ENCODE results near the gene NR6A1.
"Not testable (repeated sequence)": the region's sequence is repeated elsewhere in the genome, so short reads cannot be mapped to it uniquely, and the experiment has no call there.

NR6A1 gene

DNA sequence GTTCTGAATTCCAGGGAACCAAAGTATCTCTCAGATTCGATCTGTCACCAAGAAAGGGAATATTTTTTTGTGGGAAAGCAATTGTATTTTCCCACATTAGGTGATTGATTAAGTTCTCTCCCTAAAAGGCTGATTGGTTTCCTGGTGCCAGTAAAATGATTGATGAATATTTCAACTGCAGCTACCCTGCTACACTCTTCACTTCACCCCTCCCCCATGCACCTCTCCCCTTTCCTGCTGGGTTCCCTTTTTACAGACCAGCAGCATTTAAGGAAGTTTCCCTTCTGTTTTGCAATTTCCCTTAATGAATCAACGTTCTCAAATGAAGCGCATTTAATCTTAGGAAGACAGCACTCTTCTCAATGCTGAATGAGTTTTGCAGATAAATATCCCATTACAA lies 13.1 kb downstream of the NR6A1 start:
- no peak for DNase-seq

DNA sequence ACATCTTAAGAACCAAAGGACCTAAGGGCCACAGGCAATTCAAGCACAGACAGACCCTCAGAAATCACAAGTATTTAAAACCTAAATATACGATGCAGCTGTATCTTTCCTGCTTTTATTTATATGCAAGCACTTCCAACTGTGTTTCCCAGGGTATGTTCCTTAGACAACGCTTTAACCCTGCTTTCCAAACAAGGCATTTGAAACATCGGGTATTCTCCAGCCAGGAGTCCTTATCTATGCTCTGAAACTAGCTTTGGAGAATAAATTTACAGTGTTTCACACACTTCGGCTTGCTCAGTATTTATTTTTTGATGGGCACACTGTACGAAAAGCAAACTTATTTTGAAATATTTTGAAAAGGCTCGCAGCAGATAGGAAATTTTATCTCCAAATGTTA lies 13.5 kb downstream of the NR6A1 start:
- no peak for DNase-seq

DNA sequence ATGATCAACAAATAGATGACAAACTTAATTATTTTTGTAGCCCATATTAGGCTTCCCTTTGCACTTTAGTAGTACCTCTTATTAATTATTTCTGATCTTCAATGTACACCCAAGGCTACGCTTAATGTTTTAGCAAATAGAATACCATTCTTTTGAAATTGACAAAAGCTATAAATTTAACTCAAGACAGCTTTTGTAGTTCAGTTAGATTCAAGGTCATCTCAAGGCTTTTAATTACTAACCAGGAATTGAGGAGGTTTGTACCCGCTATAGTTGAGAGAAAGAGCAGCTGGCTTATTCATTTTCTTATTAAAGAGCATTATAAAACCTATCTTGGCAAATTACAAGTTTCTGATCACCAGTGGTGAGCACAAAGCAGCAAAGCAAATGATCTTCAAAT lies 15.1 kb downstream of the NR6A1 start:
- DNase-seq = no peak

DNA sequence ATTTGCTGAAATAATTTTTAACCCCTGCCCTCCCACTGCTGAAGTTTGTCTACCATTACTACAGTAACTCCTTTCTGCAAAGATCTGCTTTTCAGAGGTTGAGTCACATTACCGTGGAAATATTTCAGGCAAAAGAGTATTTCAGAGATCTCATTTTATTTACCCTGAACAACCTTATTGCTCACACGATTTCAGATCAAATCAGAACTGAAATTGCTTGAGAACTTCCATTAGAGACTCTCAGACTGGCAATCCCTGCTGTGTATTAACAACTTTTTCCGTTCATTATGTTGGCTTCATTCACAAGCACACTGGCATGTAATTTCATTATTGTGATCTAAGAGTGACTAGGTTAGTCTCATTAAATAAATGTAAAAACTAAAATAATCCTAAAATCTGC lies 16.1 kb downstream of the NR6A1 start:
- DNase-seq = no peak

DNA sequence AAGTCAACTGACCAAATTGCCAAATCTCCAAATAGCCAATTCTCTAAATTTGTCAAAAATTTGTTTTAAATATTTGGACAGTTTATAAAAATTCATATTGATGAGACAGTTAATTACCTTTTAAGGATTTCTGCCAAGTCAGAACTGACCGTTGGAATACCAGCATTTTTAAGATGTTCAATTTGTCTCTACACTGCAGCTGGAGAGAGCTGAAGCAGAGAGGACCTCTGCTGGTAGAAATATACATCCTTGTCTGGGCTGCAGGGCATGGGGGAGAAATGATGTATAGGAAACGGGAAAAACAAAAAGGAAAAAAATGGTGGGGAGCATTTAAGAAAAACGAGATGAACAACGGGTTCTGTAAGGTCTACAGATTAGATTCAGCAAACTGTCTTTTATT lies 16.8 kb downstream of the NR6A1 start:
- DNase-seq = no peak

DNA sequence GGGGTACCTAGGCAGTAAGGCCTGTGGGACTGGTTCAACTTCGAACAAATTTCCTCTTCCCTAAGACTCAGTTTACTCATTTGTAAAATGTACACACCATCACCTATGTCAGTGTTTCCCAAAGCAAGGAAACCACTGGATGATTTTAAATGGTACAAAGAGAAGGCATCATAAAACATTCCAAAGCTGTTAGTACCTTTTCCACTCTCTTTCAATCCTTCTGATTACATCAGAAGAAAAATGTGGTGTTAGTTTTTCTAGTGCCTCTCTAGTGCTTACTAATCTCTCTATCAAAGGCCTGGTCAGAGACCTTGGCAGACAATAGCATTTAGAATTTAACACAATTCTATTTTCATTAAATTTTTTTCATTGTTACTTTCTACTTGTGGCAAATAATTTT lies 18.1 kb downstream of the NR6A1 start:
- no peak for DNase-seq

DNA sequence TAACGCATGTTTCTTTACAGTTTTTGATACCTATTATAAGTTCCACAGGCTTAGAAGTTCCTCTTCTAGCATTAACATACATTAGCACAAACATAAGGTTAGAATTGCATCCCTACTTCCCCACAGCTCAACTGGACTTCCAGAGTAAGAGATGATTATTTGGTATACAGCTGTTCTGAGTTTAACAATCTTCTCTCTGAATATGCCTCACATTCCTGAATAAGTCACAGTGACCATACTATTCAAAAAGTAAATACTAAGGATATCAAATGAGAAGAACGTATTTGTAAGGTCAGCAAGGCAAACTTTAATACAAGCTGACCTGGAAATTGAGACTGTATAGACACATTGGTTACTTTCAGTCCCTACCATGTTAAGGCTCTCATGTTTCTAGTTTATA lies 21.3 kb downstream of the NR6A1 start:
- no peak for DNase-seq

DNA sequence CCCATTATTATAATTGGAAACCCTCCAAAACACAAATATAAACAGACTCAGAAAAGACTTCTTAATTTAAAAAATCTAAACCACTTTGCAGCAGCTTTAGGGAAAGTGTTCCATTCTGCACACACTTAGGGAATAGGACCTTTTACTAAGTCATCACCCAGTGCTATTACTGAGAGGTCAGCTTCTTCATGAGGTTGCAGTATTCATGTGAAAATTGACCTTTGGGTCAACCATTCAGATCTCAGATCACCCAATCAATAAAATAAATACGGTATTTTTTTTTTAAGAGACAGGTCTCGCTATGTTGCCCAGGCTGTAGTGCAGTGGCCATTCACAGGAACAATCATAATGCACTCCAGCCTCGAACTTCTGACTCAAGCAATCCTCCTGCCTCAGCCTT lies 21.8 kb downstream of the NR6A1 start:
- DNase-seq = no peak

DNA sequence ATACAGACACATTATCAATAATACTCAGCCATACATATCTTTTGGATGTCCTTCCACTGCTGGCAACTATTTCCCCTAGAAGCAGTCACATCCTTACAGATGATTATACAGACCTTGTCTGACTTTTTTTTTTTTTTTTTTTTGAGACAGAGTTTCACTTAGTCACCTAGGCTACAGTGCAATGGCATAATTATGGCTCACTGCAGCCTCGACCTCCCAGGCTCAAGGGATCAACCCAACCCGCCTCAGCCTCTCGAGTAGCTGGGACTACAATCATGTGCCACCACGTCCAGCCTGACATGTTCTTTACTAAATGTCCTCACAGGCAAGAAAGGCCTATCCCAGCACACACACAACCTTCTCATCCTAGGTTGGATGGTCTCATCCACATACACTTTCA lies 24.0 kb downstream of the NR6A1 start:
- DNase-seq = peak; percentile 6

DNA sequence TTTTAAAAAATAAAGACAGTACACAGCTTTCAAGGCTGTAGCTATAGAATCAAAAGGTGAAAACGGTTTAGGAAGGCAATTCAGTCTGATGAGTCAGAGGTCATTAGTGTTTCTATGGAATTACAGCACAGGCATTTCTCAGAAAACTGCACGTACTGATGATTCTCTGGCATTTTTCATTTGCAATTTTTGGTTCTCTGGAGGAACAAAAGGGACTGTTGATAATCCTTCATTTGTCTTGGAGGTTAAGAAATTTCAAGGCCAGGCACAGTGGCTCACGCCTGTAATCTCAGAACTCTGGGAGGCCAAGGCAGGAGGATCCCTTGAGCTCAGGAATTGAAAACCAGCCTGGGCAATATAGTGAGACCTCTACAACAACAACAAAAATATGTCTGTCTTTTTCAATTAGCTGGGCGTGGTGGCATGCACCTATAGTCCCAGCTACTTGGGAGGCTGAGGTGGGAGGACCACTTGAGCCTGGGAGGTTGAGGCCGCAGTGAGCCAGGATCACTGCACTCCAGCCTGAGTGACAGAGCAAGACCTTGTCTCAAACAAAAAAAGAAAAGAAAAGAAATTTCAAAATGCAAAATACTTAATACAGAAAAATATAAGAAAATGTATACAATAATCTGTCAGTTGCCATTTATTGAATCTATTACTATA lies 27.3 kb downstream of the NR6A1 start:
- no peak for DNase-seq

DNA sequence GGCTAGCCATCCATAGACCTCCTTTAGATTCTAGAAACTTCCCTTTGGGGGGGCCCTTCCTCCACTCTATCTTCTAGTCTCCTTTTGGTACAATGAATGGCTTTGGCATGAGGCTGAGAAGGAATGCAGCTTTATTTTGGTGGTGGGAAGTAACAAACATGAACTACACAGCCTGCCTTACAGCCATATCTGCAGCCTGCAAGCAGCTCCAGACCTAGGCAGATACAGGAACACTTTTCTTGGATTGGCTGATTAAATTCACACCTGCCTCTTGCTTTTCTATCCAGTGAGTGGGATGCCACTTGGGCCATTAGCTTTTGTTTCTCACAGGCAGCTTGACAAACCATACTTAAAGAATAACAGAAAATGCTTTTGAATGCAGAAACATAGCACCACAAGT lies 28.2 kb downstream of the NR6A1 start:
- no peak for DNase-seq

DNA sequence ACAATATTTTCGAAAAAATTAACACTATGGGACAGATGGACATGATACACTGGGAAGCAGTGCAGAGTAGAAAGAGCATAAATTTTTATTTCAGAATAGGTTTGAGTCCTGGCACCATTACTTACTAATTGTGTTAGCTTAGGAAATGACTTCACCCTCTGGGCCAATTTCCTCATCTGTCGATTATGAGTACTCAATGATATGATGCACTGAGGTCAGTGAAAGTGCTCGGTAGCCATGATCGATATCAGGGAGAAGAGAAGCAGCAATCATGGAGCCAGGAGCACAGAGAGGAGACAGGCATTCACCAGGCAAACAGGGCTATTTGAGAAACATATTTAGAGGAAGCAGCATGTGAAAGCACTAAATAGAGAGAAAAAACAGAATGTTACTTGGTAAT lies 29.4 kb downstream of the NR6A1 start:
- no peak for DNase-seq

DNA sequence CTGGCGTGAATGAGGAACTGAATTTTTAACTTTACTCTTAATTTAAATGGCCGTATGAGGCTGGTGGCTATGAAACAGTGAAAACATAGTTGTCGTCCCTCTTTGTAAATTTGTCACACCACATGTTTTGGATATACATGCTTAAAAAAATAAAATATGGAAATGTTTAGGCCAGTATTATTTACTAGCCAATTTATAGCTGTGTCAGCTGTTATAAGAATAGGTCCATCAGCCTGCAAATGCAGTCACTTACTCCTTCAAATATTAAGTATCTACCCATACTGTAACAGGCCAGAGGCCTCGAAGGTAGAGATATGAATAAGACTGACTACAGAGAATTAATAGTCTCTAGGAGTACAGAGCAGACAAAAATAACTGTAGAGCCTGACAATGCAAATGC lies 30.0 kb downstream of the NR6A1 start:
- DNase-seq = no peak

DNA sequence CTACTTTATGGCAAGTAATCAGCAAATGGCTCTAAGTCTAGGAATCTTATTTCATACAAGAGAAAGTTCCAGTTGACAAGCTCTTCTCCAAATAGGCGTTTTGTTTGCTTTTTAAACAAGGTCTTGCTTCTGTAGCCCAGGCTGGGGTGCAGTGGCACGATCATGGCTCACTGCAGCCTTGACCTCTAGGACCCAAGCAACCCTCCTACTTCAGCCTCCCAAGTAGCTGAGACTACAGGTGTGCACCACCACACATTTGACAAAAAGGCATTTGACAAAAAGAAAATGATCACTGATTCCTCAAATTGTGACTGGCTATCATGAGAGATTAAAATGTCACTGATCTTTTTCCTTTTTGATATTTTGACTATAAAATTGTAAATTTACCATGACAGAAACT lies 31.8 kb downstream of the NR6A1 start:
- no peak for DNase-seq

DNA sequence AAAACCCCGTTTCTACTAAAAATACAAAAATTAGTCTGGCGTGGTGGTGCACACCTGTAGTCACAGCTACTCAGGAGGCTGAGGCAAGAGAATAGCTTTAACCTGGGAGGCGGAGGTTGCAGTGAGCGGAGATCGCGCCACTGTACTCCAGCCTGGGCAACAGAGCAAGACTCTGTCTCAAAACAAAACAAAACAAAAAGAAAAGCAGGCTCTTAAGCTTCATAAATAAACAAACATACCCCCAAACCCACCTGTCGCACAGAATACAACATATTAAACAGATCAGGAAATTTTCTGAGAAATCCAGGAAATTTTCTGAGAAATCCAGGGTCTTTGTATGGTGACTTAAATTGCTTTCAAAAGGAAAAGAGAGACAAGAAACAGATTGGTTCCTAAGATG lies 33.0 kb downstream of the NR6A1 start:
- not testable (repeated sequence) for DNase-seq

DNA sequence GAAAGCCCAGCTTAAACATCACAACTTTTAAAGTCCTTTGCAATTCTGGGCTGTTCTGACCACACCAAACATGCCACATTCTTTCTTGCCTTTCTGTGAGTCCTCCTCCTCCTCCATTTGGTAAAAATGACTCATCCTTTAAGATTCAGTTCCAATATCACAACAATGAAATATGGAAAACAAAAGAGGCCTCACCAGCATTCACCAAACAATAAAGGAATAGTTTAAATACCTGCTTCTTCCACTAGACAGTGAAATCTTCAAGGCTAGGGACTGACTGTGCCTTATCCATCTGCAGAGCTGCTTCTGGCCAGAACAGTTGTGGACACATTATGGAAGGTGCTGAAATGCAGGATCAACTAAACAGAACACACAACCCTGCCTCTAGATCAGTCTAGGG lies 36.0 kb downstream of the NR6A1 start:
- DNase-seq = no peak

DNA sequence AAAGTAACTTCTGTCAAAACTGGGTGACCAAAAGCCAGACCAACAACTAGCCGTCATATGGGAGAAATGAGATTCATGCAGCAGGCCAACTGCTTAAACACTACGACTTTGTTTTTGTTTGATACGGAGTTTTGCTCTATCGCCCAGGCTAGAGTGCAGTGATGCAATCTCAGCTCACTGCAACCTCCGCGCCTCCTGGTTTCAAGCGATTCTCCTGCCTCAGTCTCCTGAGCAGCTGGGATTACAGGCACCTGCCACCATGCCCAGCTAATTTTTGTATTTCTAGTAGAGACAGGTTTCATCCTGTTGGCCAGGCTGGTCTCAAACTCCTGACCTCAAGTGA lies 36.4 kb downstream of the NR6A1 start:
- not testable (repeated sequence) for DNase-seq

DNA sequence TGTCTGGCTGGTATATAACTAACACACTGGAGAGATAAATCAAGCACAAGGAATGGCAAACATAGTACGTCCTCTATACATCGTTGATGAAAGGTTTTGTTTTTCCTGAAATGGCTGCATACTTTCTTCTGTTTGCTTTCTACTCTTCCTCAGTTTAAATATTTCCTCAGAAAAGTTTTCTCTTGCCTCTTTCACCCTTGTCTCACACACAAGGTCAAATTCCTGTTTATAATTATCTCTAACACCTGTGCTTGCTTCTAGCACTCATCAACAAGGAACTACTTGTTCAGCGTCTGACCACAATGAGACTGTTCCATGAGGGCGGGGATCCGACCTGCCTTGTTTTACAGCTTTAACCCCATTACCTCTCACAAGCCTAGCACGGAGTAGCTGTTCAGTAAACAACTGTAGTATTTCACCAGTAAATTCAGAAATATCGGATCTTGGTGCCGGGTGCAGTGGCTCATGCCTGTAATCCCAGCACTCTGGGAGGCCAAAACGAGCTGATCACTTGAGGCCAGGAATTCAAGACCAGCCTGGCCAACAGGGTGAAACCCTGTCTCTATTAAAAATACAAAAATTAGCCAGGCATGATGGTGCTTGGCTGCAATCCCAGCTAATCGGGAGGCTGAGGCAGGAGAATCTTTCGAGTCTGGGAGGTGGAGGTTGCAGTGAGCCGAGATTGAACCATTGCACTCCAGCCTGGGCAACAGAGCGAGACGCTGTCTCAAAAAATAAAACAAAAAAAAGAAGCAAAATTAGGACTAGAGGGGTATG lies 37.0 kb downstream of the NR6A1 start:
- no peak for DNase-seq

DNA sequence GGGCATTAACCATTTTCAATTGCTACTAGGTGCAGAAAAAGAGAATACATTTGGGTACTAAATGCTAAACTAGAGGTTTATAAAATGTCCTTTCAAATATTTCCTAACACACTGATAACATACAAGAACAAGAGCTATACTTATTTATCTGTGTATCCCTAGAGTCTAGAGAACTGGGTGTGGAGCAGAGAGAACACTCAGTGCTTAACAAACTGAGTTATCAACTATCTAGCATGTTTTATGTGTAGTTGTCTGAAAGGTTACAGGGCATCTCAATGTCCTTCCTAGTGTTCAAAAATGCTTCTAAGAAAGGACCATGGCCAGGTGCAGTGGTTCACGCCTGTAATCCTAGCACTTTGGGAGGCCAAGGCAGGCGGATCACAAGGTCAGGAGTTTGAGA lies 40.3 kb downstream of the NR6A1 start:
- DNase-seq = no peak

DNA sequence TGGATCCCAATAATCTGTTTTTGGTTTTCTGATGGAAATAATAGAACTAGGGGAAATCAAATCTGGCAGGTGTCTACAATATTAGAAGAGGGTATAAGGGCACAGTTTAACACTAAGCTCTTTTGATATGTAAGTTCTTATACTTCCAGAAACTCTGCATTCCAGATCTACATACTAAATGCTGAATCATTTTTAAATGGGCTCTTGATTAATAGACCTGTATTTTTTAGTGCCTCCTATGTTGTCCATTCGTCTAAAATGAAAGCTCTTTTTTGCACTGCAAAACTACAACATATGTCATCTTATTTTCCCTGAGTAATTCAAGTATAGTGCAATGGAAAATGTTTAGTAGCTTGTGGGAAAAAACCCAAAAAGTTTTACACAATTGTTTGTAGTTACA lies 44.2 kb downstream of the NR6A1 start:
- no peak for DNase-seq

DNA sequence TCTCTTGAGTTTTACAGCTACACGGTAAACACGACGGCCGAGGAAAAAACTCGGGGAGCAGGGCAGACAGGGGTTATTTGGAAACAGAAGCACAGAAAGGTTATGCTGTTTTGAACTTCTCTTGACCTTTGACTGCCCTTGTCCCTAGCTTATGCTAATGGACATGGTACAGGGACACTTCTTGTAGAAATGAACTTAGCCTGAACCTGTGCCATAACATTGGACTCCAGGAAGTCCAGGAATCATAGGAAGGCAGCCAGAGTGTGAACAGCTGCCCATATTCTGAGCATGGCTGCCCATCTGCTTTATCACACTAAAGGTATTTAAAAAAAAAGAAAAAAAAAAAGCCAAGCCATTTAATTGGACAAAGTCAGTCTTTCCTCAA lies 46.1 kb downstream of the NR6A1 start:
- no peak for DNase-seq

DNA sequence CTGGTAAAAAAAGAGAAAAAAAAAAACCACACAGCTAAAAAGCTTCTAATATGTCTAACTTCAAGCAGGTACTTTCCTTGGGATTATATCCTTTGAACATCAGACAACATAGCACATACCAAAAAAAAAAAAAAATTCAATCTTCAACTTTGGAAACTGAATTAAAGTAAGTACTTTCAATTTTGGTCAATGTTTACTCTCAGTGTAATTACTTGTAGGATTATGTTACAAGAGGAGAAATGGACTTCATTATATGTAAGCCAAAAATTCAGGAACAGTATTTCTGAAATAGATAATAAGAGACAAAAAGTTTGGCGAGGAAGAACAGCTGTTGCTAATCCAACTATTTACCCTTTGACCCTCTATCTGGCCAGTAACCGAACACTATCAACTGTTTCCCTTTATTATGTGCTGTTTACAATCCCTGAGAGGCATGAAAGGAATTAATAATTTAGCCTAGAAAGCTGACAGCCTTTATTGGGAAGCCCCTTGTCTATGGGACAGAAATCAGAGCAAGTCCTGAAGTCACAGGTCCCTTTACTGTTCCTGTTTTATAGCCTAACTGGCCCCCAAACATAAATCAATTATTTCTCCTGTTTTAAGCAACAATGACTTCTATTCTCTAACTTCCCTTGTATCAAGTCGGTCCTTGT lies 46.6 kb downstream of the NR6A1 start:
- no peak for DNase-seq

DNA sequence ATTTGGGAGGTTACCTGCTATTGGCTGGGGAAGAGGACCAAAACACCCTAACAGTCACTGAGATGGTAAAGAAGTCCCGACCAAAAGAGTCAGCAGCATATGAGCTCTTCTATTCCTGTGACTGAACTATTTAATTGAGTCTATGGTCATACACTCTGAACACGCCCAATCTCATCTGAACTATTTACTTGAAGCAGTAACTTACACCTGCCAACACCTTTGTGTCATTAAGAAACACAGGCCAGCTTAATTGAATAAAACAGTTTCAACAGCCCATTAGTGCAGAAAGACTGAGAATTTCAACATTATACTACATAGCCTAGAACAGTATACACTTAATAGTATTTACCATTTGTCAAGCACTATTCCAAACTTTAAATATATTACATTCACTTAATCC lies 47.8 kb downstream of the NR6A1 start:
- DNase-seq = no peak

DNA sequence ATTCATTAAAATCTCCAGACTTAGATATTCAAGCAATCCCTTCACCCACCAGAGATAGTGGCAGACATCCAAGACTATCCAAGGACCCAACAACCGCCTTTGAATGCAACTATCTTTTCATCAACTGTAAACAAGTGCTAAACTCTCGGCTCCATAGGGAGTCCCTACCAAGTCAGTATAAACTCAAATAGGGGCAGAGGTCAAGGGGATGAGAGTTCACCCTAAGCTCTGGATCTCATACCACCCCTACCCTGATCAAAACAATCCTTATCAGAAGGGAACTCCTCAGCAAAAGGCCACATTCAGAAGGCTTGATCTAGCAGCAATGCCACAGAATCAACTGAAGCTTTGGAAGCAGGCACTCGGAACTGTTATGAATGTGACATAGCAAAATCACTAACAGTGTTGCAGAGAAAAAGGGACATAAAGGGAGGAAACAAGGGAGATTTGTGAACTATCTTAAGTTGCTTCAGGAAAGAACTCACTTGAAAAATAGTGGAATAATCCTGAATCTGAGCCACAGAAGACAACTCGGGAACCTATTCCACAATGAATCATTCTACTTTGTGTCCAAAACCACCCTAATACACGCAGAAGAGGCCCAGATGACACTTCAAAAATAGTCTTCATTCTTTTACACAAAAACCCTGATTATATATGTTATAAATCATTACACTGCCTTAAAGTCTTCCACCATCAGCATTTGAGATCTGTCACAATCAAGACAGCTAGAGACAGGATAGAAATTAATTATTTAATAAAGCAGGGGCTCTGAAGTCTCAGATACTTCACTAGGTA lies 49.8 kb downstream of the NR6A1 start:
- DNase-seq = no peak

All from activated CD4-positive, alpha-beta T cell treated with anti-CD3 and anti-CD28 coated beads for 48 hours (primary cell).